Ectodermal cell (in vitro differentiated cells): ENCODE results near the gene KAT6B. TPM values are rescaled to one million over a fixed set of nuclear protein-coding genes. Genes with fewer than 3 reads are reported as not detected.
"Not testable (repeated sequence)": the region's sequence is repeated elsewhere in the genome, so short reads cannot be mapped to it uniquely, and the experiment has no call there.

ENCODE experiments used
- H3K27ac ChIP-seq: 2 replicates; pipeline ENCODE4 v1.7.0; 2013; ENCODE audit warnings: mild to moderate bottlenecking, low read depth, low read length; ENCODE audit not compliant: insufficient read depth, poor library complexity, severe bottlenecking
- H3K27me3 ChIP-seq: 2 replicates; pipeline ENCODE4 v1.7.0; 2013; ENCODE audit warnings: mild to moderate bottlenecking, low read length; ENCODE audit not compliant: insufficient read depth, control insufficient read depth, poor library complexity, severe bottlenecking
- H3K36me3 ChIP-seq: one replicate; pipeline ENCODE4 v1.7.0; 2013; ENCODE audit warnings: low read length; ENCODE audit not compliant: control insufficient read depth, insufficient read depth
- H3K4me1 ChIP-seq: one replicate; pipeline ENCODE4 v1.7.0; 2013; ENCODE audit warnings: low read length; ENCODE audit not compliant: control insufficient read depth, insufficient read depth
- H3K4me3 ChIP-seq: 2 replicates; pipeline ENCODE4 v1.7.0; 2013; ENCODE audit warnings: low read depth, low read length, control low read depth; ENCODE audit not compliant: insufficient read depth
- H3K9me3 ChIP-seq: 2 replicates; pipeline ENCODE4 v1.7.0; 2013; ENCODE audit warnings: mild to moderate bottlenecking, low read length, moderate library complexity; ENCODE audit not compliant: control insufficient read depth
- WGBS, 2 experiments: methylation state at CpG; one replicate each; pipeline ENCODE4 v1.1.7; 2013; ENCODE audit warnings: missing lambda C conversion rate in 2 of 2; 5-methylcytosine and 5-hydroxymethylcytosine counted together
- polyA plus RNA-seq, 4 experiments: library from polyadenylated mRNA; stranded (reverse); fragments of 50-300 nt; gene quantifications; one replicate each; pipeline ENCODE4 v1.2.3, GENCODE V29; 2013

The KAT6B gene
- polyA plus RNA-seq (2013, experiment 1 of 4): 17.2 TPM
- polyA plus RNA-seq (2013, experiment 2 of 4): 22.7 TPM
- 14.3 TPM for polyA plus RNA-seq (2013, experiment 3 of 4)
- 16.8 TPM for polyA plus RNA-seq (2013, experiment 4 of 4)

GRCh38 chr10:74826142-74827044 lies at the start of gene KAT6B:
Gene KAT6B, plus strand, starts transcription at chr10:74826600. Its CDS starts 16,258 bp downstream, at chr10:74842858.
- Histone ChIP-seq H3K4me3 (peak within 1 kb of the TSS; percentile 83), H3K4me1 (no peaks in the 10 kb centered on the region), H3K36me3 (no peaks in the 10 kb centered on the region), H3K27me3 (no peaks in the 10 kb centered on the region), H3K9me3 (no peaks in the 10 kb centered on the region), H3K27ac (peak within 1 kb of the TSS; percentile 97)
- 0% methylated on average over 60 of the region's 67 CpGs for WGBS, 2 experiments

GRCh38 chr10:74778436-74779094 lies 47.8 kb upstream of the KAT6B start:
- Histone ChIP-seq H3K27me3 (no peaks in the 10 kb centered on the region), H3K27ac (no peak overlapping the region), H3K4me1 (no peaks in the 10 kb centered on the region), H3K9me3 (peaks cover 2% of the 10 kb centered on the region), H3K4me3 (no peak overlapping the region), H3K36me3 (no peaks in the 10 kb centered on the region)
- WGBS, 2 experiments: 92 to 94% methylated on average over 12 of the region's 12 CpGs

DNA sequence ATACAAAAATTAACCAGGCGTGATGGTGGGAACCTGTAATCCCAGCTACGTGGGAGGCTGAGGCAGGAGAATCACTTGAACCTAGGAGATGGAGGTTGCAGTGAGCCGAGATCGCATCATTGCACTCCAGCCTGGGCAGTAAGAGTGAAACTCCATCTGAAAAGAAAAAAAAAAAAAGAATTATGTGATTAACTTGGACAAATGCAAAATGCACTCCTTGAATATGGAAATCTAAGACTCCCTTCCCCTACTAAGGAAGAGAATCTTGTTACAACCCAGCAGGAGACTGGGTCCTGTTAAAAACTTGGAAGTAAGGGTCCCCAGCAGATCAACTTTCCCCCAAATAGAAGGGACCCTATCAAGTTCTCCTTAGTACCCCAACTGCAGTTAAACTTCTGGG lies 44.5 kb upstream of the KAT6B start:
- H3K4me1 ChIP-seq, H3K4me3 ChIP-seq, H3K36me3 ChIP-seq, H3K27me3 ChIP-seq, H3K9me3 ChIP-seq, H3K27ac ChIP-seq: not testable (repeated sequence)
- 75 to 78% methylated on average over 4 of the region's 4 CpGs for WGBS, 2 experiments

DNA sequence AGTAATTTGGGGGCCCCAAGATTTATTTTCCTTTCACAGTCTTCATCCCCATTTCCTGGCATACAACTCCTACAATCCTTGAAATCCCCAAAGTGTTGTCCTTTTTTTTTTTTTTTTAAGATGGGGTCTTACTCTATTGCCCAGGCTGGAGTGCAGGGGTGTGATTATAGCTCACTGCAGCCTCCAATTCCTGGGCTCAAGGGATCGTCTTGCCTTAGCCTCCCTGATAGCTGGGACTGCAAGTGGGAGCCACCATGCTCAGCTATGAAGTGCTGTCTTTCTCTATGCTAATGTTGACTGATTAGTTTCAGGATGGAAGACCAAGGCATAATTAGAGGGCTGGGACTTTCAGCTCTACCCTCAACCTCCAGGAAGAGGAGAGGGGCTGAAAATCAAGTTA lies 41.9 kb upstream of the KAT6B start:
- Histone ChIP-seq H3K36me3 (no peaks in the 10 kb centered on the region), H3K4me3 (no peak overlapping the region), H3K27ac (no peak overlapping the region), H3K4me1 (no peaks in the 10 kb centered on the region), H3K27me3 (no peaks in the 10 kb centered on the region), H3K9me3 (no peaks in the 10 kb centered on the region)
- 88 to 92% methylated on average over 1 of the region's 1 CpG for WGBS, 2 experiments

DNA sequence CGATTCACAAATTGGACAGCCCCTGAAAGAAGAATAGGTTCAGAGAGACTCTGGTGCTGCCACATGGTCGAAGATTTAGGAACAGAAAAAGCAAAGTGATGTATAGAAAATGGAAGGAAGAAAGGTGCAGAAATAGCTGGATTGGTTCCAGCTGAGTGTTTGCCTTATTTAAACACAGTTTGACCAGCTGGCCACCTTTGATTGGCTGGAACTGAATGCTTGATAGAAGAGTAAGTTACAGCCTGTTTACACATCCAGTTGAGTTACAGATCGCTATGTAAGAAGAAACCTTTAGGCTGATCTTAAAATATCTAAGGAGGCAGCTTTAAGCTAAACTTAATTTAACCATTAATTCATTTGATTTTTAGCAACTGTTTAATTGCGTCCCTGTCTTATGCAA lies 40.3 kb upstream of the KAT6B start:
- Histone ChIP-seq H3K36me3 (no peaks in the 10 kb centered on the region), H3K9me3 (no peaks in the 10 kb centered on the region), H3K27ac (no peak overlapping the region), H3K4me1 (no peaks in the 10 kb centered on the region), H3K4me3 (no peak overlapping the region), H3K27me3 (no peaks in the 10 kb centered on the region)
- WGBS, 2 experiments: 89 to 92% methylated on average over 4 of the region's 4 CpGs

DNA sequence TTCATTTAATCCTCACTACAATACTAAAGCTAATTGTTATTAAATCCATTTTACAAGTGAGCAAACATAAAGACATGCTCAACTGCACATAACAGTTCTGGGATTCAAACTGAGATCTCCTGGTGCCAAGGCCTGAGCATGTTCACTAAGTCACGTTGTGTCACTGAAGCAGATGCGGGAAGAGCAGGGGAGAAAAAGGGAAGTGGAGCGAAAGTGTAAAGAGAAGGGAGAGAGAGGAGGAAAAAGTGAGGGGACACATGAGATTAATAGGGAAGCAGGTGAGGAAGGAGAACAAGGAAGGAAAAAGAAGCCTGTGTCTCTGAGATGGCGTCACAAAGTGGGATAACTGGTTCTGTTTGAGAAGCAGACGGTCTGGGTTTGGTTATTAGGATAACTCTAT lies 38.9 kb upstream of the KAT6B start:
- no peak overlapping the region for H3K27ac ChIP-seq
- H3K9me3 ChIP-seq: no peaks in the 10 kb centered on the region
- H3K4me1 ChIP-seq: no peaks in the 10 kb centered on the region
- H3K27me3 ChIP-seq: no peaks in the 10 kb centered on the region
- 91 to 94% methylated on average over 5 of the region's 5 CpGs for WGBS, 2 experiments
- H3K36me3 ChIP-seq: no peaks in the 10 kb centered on the region
- H3K4me3 ChIP-seq: no peak overlapping the region

- not testable (repeated sequence) for H3K27ac ChIP-seq, H3K4me1 ChIP-seq
- WGBS, 2 experiments: 83 to 96% methylated on average over 5 of the region's 5 CpGs
Measured at GRCh38 chr10:74791979-74792378, 34.4 kb upstream of the KAT6B start.

GRCh38 chr10:74792726-74793125 lies 33.7 kb upstream of the KAT6B start:
- no peak overlapping the region for H3K4me3 ChIP-seq
- H3K36me3 ChIP-seq: no peaks in the 10 kb centered on the region
- H3K4me1 ChIP-seq: no peaks in the 10 kb centered on the region
- no peaks in the 10 kb centered on the region for H3K9me3 ChIP-seq
- no peaks in the 10 kb centered on the region for H3K27me3 ChIP-seq
- H3K27ac ChIP-seq: no peak overlapping the region

More at GRCh38 chr10:74791979-74792378, 34.4 kb upstream of the KAT6B start:
- H3K27me3 ChIP-seq, H3K9me3 ChIP-seq, H3K4me3 ChIP-seq, H3K36me3 ChIP-seq: not testable (repeated sequence)

DNA sequence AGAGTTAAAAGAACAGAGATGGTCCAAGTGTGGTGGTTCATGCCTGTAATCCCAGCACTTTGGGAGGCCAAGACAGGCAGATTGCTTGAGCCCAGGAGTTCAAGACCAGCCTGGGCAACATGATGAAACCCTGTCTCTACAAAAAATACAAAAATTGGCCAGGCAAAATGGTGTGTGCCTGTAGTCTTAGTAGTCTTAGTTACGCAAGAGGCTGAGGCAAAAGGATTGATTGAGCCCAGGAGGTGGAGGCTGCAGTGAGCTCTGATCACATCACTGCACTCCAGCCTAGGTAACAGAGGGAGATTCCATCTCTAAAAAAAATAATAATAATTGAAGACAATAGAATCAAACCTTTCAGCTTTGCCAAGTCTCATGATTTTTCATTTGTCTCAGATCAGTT lies 33.2 kb upstream of the KAT6B start:
- WGBS, 2 experiments: 83 to 100% methylated on average over 1 of the region's 1 CpG

GRCh38 chr10:74794531-74794930 lies 31.9 kb upstream of the KAT6B start:
- H3K9me3 ChIP-seq: no peaks in the 10 kb centered on the region
- WGBS, 2 experiments: 84 to 88% methylated on average over 1 of the region's 1 CpG
- H3K36me3 ChIP-seq: no peaks in the 10 kb centered on the region
- no peaks in the 10 kb centered on the region for H3K27me3 ChIP-seq
- no peaks in the 10 kb centered on the region for H3K4me1 ChIP-seq
- H3K27ac ChIP-seq: no peak overlapping the region
- H3K4me3 ChIP-seq: no peak overlapping the region

More for the DNA sequence above, 33.2 kb upstream of the KAT6B start:
- not testable (repeated sequence) for H3K36me3 ChIP-seq, H3K27ac ChIP-seq, H3K4me3 ChIP-seq, H3K4me1 ChIP-seq, H3K9me3 ChIP-seq, H3K27me3 ChIP-seq
